NCI-H128 (cell line): ENCODE results near the gene IMP4.

Experiments
- DNase-seq: peaks from one replicate; lab custom pipeline; 2025; ENCODE audit not compliant: unreplicated experiment; lab: John Stamatoyannopoulos, UW

IMP4 gene

GRCh38 chr2:130376433-130377293 is 34.0 kb downstream of the IMP4 start:
- DNase-seq, result no peak

GRCh38 chr2:130377491-130377890 is 34.8 kb downstream of the IMP4 start:
- DNase-seq, result no peak

- DNase-seq, result no peak
Observed at GRCh38 chr2:130378206-130378897, 35.7 kb downstream of the IMP4 start.

- DNase-seq, result no peak
Observed at GRCh38 chr2:130378898-130379214, 36.2 kb downstream of the IMP4 start.

GRCh38 chr2:130380096-130380934 is 37.6 kb downstream of the IMP4 start:
- no peak for DNase-seq

- no peak for DNase-seq
Observed at GRCh38 chr2:130381145-130381544, 38.4 kb downstream of the IMP4 start.

GRCh38 chr2:130381619-130382018 is 38.9 kb downstream of the IMP4 start:
- DNase-seq, result no peak

- DNase-seq, result no peak
Observed at GRCh38 chr2:130382313-130382917, 39.7 kb downstream of the IMP4 start.

GRCh38 chr2:130385709-130386108 is 43.0 kb downstream of the IMP4 start:
- DNase-seq, result no peak

GRCh38 chr2:130387071-130387400 is 44.3 kb downstream of the IMP4 start:
- DNase-seq, result no peak

- no peak for DNase-seq
Observed at GRCh38 chr2:130387804-130388203, 45.1 kb downstream of the IMP4 start.

- DNase-seq, result no peak
Observed at GRCh38 chr2:130388221-130388907, 45.7 kb downstream of the IMP4 start.

- DNase-seq, result no peak
Observed at GRCh38 chr2:130389358-130389757, 46.7 kb downstream of the IMP4 start.

- DNase-seq, result no peak
Observed at GRCh38 chr2:130389783-130390182, 47.1 kb downstream of the IMP4 start.

GRCh38 chr2:130390460-130391057 is 47.9 kb downstream of the IMP4 start:
- no peak for DNase-seq

GRCh38 chr2:130391058-130391871 is 48.6 kb downstream of the IMP4 start:
- DNase-seq, result no peak

- no peak for DNase-seq
Observed at GRCh38 chr2:130391872-130392670, 49.4 kb downstream of the IMP4 start.

GRCh38 chr2:130393318-130393910 is 50.7 kb downstream of the IMP4 start:
- no peak for DNase-seq
